HK-2 (cell line): Measurements from ENCODE around the gene MAGEB1.

Experiments
- DNase-seq: peaks from one replicate; pipeline ENCODE4 v3.0.0-alpha.2; 2018; ENCODE audit not compliant: unreplicated experiment

Gene MAGEB1, protein sequence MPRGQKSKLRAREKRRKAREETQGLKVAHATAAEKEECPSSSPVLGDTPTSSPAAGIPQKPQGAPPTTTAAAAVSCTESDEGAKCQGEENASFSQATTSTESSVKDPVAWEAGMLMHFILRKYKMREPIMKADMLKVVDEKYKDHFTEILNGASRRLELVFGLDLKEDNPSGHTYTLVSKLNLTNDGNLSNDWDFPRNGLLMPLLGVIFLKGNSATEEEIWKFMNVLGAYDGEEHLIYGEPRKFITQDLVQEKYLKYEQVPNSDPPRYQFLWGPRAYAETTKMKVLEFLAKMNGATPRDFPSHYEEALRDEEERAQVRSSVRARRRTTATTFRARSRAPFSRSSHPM

GRCh38 chrX:30246769-30247489 is at the start of gene MAGEB1:
Gene MAGEB1, plus strand, starts transcription at chrX:30247146. Its CDS starts 3,348 bp downstream, at chrX:30250494.
- DNase-seq: no peak

GRCh38 chrX:30212172-30212571 is 34.8 kb upstream of the MAGEB1 start:
- no peak for DNase-seq

DNA sequence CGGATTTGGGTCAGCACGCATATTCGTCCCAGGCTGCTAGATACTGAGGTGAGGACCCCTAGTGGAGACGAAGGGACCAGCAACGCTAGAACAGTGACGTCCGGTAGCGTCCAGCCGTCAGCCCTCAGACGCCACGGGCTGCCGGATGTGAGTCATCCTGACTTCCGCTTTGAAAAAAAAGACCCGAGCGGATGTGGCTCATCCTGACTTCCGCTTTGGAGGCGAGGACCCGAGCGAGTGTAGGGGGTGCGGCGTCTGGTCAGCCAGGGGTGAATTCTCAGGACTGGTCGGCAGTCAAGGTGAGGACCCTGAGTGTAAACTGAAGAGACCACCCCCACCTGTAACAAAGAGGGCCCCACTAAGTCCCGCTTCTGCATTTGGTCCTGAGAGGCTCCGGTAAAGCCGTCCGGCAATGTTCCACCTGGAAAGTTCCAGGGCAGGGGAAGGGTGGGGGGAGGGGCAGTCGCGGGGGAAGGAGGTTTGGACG is 31.5 kb upstream of the MAGEB1 start, which contains the start of gene MAGEB2:
TSS of gene MAGEB2 (plus strand) at position 207 of the 487 bp plus-strand sequence. CDS start 3,018 bp downstream, outside the sequence.
- DNase-seq: no peak

DNA sequence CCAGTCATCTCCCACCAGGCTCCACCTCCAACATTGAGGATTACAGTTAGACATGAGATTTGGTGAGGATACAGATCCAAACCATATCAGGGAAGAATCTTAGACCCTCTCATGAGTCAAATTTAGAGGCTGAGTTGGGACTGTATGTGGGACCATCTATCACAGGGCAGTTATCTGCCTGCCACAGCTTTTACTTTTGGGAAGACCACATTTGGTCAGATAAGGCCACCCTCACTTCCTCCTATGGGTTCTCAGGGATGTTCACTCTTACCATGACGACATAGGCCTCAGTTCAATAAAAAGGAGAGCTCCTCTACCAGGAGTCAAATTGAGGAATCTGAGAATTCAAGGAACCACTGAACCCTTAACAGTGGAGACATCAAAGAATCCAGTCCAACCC is 29.5 kb upstream of the MAGEB1 start:
- no peak for DNase-seq

DNA sequence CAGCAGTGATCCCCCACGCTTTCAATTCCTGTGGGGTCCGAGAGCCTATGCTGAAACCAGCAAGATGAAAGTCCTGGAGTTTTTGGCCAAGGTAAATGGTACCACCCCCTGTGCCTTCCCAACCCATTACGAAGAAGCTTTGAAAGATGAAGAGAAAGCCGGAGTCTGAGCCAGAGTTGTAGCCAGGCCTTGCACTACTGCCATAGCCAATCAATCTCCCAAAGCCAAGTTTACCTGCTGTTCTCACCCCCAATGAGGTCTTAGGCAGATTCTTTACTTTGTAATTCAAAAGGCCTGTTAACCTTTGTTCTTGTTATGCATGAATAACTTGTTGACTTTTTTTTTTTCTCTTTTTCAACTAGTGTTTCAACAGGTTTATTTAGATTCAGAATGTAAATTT is 27.6 kb upstream of the MAGEB1 start:
- no peak for DNase-seq

- DNase-seq: no peak
These were observed 26.3 kb upstream of the MAGEB1 start for GRCh38 chrX:30220661-30221060.

GRCh38 chrX:30224536-30224935 is 22.4 kb upstream of the MAGEB1 start:
- DNase-seq: no peak

DNA sequence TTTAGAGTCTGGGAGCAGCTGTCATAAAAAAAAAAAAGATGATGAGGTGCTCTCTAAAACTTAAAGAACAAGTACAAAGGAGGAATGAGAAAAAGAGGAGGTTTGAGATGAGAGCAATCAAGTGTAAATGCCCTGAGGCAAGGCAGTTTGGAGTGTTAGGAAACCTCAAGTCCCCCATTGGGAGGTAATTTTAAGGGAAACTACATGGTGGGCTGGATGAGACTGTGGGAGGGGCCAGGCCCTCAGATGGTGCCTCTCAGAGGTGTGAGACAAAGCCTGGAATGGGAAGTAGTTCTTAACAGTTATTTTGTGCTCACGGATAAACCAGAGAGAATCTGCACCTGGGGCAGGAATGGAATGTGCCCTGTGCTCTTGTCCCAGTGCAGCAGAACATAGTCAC is 18.4 kb upstream of the MAGEB1 start:
- DNase-seq: no peak

DNA sequence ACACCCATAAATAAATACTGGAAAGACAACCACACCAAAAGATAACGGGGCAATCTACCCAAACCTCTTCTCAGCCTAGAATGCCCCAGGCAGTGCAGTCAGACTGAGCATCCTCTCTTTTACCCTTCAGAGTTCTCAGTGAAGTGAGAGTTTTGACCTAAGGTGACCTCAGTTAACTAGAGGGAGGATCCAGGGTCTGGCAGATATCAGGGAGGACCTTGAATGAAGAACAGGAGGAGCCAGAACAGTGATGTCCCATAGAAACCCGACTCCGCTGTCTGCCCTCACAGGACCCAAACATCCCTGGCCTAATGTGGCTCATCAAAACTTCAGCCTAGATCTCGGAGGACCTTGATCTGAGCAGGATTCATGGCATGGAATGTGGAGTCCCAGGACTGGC is 16.6 kb upstream of the MAGEB1 start, which contains the start of gene MAGEB3:
TSS of gene MAGEB3 (plus strand) at position 263 of the 400 bp plus-strand sequence. CDS start 5,268 bp downstream, outside the sequence.
- DNase-seq: no peak

- no peak for DNase-seq
These were observed 5.1 kb upstream of the MAGEB1 start, which contains the start of gene MAGEB4 for GRCh38 chrX:30241724-30242415. Gene MAGEB4, plus strand, starts transcription at chrX:30242000. Its CDS starts 136 bp downstream, at chrX:30242136.

DNA sequence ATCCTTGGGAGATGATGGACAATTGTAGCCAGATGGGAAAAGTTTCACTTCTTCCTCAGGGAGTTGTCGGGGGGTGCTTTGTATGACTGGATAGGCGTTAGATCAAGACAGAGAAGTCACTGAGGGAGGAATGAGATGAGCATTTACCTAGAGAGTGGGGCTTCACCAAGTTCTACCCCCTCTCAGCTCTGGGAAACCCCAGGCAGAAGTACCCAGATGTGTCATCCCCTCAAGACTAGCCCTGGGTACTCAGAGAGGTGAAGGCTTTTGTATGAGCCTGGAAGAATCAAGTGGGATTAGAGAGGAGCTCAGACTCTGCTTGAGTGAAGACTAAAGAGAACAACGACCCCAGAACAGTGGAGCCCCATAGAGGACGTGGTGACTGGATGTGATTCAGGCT is 1.9 kb downstream of the MAGEB1 start:
- DNase-seq: no peak

- DNase-seq: no peak
These were observed 6.3 kb downstream of the MAGEB1 start for GRCh38 chrX:30253257-30253656.

DNA sequence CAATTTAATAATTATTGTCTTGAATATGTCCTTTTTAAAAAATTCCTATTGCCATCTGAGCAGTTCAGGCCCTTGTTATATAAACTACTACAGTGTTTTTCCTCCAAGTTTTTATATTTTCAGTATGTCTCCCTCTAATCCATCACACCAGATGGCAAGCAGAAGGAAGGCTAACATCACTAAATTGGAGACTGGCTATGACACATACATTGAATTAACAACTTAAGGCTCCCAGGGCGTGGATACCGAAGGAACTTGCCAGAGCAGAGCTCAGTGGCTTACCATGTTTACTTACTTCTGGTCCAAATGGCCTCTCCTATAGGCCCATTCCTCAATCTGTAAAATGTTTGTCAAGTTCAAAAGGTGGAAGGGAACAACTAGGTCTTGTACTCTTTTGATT is 13.0 kb downstream of the MAGEB1 start:
- no peak for DNase-seq

DNA sequence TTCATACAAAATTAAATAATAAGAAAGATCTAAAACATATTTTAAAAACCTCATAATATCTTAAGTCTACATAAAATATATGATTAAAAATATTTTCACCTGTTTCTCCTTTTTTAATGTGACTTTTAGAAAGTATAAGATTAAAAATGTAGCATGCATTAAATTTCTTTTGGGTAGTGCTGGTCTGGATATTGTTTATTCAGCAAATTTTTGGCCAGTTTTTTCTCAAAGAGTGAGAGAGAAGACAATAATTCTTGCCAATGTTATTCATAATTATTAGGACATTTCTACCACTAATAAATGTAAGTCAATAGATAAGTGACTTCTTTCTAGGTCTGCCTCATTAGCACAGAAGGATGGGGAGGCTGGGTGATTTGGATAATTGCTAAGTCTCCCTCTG is 14.1 kb downstream of the MAGEB1 start:
- no peak for DNase-seq

- no peak for DNase-seq
These were observed 15.8 kb downstream of the MAGEB1 start for GRCh38 chrX:30262763-30263162.

DNA sequence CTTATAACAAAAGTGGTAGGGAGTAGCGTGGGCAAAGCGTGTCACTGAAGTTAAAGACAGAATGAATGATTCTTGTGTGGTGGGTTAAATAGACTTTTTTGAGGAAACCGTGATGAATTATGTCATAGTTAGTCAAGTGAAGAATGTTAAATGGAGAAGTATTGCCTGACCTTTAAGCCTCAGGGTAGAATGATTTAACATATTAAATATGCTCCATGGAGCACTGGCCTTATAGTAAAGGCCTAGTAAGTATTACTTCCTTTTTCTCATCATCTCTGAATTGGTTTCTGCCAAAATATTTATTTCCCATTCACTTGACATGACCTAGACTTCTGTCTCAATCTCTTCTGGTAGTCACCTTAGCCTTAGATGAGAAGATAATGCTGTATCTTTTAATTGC is 23.7 kb downstream of the MAGEB1 start:
- no peak for DNase-seq

GRCh38 chrX:30275498-30275897 is 28.6 kb downstream of the MAGEB1 start:
- no peak for DNase-seq

DNA sequence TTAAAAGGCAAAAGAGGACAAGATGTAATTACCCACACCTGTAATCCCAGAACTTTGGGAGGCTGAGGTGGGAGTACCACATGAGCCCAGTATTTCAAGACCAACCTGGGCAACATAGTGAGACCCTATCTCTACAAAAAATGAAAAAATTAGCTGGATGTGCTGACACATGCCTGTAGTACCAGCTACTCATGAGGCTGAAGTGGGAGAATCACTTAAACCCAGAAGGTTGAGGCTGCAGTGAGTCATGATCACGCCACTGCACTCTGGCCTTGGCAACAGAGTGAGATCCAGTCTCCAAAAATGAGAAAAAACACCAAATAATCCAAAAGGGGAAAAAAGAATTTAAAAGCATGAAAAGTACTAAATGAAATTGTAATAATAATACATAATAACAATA is 31.4 kb downstream of the MAGEB1 start:
- DNase-seq: peak; percentile 1

DNA sequence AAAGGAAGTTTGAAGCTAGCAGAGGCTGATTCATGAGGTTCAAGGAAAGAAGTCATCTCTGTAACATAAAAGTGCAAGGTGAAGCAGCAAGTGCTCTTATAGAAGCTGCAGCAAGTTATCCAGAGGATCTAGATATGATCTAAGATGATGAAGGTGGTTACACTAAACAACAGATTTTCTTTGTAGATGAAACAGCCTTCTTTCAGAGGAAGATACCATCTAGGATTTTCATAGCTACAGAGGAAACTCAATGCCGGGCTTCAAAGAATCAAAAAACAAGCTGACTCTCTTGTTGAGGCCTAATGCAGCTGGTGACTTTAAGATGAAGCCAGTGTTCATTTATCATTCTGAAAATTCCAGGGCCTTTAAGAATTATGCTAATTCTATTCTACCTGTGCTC is 33.5 kb downstream of the MAGEB1 start:
- DNase-seq: no peak

- no peak for DNase-seq
These were observed 35.6 kb downstream of the MAGEB1 start for GRCh38 chrX:30282527-30282926.

DNA sequence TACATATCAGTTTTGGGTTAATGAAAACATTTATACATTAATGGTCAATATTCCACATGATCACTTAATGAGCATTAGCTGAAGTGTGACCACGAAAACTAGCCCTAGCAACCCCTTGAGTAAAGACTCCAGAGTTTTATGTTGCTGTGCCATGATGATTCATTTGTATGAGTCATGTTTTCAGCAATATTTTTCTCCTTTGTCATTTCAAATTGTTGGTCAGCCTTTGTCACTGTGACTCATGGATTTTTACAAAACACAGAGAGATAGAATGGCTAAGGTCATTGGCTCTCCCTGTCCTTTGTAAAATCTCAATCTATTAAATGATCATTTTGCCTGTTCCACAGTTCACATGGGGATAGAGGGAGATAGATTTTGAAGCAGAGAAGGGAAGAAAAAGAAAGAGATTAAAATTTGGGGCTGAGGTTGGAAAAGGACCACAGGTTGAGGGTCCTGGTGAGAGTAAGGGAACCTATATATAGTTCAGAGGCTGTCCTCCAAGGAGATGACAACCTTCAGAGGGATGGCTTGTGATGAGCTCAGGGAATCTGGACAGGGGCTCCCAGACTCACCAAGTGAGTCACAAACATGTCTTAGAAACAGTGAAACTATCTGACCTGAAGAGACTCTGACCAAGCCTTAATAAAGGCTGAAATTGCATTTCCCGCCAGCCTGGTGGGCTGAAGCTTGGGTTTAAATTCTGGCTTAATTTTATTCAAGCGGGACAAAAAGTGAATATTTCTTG is 36.7 kb downstream of the MAGEB1 start:
- peak; percentile 16 for DNase-seq
